Activated CD4-positive, alpha-beta T cell treated with anti-CD3 and anti-CD28 coated beads, Interleukin-2, amount 50 U/mL, for 1 hour (primary cell): ENCODE results near the gene MMP17.
"Not testable (repeated sequence)": the region's sequence is repeated elsewhere in the genome, so short reads cannot be mapped to it uniquely, and the experiment has no call there.

ENCODE experiments used
- DNase-seq: peaks from one replicate; pipeline ENCODE4 v3.0.0-alpha.2; 2020

MMP17 gene

GRCh38 chr12:131800594-131801135 is 27.5 kb upstream of the MMP17 start:
- no peak for DNase-seq

DNA sequence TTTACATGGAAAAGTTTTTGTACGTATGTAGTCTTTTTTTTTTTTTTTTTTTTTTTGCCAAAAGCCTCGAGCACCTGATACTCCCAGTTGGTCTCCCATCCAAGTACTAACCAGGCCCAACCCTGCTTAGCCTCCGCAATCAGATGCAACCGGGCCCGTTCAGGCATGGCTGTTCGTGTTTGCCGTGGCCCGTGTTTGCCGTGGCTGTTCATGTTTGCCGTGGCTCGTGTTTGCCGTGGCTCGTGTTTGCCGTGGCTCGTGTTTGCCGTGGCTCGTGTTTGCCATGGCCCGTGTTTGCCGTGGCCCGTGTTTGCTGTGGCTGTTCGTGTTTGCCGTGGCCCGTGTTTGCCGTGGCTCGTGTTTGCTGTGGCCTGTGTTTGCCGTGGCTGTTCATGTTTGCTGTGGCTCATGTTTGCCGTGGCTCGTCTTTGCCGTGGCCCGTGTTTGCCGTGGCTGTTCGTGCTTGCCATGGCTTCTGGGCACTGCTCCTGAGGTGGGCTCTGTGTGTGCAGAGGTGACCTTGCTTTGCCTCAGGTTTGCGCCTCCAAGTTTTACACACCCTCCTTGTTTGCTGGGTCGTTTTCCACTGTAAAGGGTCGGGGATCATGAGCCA is 26.8 kb upstream of the MMP17 start:
- DNase-seq, result no peak

DNA sequence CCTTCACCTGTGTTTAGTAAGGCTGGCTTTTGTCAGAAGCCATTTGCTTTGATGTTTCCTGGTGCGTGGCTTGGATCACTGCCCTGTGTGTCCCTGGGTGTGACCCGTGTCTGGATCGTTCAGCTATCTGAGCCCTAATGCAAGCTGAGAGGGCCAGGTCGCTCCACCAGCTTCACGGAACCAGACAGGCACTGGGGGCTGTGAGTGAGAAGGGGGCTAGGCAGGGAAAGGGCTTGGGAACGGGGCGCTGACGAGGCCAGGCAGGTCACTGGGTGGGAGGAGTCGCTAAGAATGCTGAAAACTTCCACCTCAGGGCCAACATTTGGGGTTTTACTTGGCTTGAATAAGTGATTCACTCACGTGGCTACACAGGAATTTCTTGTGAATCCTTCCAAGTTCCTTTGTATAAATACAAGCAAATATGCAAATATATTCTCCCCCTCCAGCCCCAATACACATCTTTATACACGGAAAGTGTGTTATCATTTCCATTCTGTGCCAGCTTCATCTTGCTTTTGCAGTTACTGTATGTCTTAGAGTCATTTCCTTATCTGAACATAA is 24.2 kb upstream of the MMP17 start:
- DNase-seq, result no peak

DNA sequence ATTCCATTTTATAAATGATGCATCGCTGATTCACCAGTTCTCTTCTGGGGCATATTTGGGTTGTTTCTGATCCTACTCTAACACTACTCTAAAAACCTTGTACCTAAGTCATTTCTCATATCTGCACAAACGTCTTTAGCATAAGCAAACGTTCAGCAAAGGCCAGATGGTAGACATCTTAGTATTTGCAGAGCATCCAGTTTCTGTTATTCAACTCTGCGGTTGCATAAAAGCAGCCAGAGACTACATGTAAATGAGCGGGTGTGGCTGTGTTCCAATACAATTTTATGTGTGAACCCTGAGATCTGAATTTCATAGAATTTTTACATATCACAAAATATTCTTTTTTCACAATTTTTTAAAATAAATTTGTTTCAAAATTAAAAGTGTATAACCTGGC is 22.8 kb upstream of the MMP17 start:
- no peak for DNase-seq

DNA sequence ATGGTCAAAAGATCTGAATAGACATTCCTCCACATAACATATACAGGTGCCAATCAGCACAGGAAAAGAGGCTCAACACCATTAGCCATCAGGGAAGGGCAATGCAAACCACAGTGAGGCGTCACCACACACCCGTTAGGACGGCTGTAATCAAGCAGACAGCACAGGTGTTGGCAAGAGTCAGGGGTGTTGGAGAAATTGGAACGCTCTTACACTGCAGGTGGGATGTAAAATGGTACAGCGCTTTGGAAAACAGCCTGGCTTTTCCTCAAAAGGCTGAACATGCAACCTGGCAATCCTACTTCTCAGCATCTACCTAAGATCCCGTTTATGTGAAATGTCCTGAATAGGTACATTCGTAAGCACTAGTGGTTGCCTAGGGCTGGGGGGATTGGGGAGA is 21.5 kb upstream of the MMP17 start:
- DNase-seq, result no peak

GRCh38 chr12:131808744-131809371 is 19.3 kb upstream of the MMP17 start:
- no peak for DNase-seq

DNA sequence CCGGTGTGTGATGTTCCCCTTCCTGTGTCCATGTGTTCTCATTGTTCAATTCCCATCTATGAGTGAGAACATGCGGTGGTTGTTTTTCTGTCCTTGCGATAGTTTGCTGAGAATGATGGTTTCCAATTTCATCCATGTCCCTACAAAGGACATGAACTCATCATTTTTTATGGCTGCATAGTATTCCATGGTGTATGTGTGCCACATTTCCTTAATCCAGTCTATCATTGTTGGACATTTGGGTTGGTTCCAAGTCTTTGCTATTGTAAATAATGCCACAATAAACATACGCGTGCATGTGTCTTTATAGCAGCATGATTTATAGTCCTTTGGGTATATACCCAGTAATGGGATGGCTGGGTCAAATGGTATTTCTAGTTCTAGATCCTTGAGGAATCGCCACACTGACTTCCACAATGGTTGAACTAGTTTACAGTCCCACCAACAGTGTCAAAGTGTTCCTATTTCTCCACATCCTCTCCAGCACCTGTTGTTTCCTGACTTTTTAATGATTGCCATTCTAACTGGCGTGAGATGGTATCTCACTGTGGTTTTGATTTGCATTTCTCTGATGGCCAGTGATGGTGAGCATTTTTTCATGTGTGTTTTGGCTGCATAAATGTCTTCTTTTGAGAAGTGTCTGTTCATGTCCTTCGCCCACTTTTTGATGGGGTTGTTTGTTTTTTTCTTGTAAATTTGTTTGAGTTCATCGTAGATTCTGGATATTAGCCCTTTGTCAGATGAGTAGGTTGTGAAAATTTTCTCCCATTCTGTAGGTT is 18.5 kb upstream of the MMP17 start:
- not testable (repeated sequence) for DNase-seq

DNA sequence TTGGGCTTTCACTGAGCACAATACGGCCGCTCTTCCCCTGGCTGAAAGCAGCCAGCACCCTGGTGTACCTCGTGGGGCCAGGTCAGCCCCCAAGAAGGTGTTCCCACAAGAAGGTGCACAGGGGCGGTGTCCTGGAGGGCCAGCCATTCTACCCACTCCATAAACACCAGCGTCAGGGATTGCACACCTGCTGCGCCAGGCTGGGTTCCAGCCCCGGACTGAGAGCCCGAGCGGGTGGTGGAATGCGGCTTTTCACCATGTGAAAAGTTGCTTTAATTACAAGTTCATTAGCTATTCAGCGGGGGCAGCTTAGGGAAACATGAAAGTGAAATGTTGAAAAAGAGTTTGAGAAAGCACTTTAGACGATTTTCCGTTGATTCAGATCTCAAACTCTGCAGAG is 17.5 kb upstream of the MMP17 start:
- DNase-seq, result no peak

- DNase-seq, result no peak
Observed at GRCh38 chr12:131815131-131815530, 13.1 kb upstream of the MMP17 start.

DNA sequence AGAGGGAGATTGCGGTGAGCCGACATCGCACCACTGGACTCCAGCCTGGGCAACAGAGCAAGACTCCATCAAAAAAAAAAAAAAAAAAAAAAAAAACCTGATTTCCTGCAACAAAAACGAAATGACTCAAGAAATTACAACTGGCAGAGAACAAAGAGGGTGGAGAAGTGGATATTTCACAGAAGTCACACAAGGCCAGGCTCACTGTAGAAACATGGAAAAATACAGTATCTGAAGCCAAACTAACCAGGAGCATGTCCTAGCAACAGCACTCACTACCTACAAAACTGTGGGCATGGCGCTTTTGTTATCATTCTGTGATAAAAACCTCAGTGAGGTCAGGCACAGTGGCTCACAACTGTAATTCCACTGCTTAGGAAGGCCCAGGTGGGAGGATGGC is 11.7 kb upstream of the MMP17 start:
- no peak for DNase-seq

GRCh38 chr12:131817241-131817640 is 11.0 kb upstream of the MMP17 start:
- DNase-seq, result no peak

GRCh38 chr12:131818821-131819585 is 9.2 kb upstream of the MMP17 start:
- DNase-seq, result no peak

DNA sequence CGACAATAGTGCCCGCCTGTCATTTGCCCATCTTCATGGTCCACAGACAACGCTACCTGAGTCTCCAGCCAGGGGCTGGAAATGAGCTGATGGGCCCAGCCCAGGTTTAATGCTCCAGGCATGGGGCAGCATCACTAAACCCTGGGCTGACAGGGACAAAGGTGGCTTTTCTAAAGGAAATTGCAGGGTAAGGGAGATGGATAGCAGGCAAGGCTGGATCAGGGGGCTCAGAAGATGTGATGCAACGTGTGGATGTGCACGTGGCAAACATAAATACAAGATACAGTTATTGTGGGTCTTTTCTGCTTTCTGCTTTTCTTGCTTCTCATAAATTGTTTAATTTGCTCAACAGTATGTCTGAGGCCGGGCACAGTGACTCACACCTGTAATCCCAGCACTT is 3.7 kb upstream of the MMP17 start:
- DNase-seq, result no peak

DNA sequence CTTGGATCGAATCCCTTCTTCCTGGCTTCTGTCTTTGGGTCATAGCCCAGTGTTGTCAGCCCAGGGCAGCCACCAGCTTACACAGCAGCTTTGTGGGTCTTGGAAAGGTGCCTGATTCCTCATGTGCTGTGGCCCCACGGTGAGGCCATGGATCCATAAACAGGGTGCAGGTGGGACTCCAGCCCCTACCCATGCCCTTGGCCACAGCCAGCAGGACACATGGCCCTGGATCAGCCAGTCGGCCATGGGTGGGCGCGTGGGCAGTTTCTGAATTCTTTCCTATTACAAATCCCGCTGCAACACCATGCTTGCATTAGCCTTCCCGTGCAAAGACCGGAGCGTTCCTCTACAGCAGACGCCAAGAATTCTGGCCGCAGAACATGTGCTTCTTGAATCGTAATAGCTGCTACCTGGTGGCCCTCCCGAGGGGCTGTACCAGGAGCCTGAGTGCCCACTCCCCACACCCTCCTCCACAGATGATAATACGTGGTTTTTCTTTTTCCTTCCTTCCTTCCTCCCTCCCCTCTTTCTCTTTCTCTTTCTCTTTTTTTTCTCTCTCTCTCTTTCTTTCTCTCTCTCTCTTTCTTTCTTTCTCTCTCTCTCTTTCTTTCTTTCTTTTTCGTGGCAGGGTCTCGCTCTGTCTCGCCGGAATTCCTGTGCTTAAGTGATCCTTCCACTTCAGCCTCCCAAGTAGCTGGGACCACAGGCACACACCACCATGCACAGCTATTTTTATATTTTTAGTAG is 2.9 kb upstream of the MMP17 start:
- no peak for DNase-seq

GRCh38 chr12:131826097-131826928 is 1.9 kb upstream of the MMP17 start:
- no peak for DNase-seq

GRCh38 chr12:131828671-131829355 is 620 bp downstream of the MMP17 start:
- DNase-seq, result no peak

DNA sequence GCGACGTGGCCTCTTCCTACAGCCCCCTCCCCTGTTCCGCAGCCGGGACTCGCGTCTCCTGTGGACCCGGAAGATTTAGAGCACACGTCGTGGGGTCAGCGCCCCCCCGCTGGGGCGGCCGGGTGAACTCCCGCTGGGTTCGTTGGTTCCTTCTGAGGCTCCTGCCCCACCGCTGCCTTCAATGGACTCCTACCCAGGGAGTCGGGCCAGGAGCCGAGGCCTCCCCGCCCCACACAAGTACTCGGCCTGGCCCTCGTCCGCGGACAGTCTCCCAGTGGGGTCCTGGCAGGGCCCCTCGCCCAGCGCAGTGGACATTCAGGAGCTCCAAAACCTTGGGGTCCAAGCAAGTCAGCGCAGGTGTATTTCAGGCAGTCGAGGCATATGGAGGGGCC is 1.2 kb downstream of the MMP17 start:
- no peak for DNase-seq

- no peak for DNase-seq
Observed at GRCh38 chr12:131829791-131830334, 1.7 kb downstream of the MMP17 start.

- DNase-seq, result no peak
Observed at GRCh38 chr12:131830335-131830913, 2.2 kb downstream of the MMP17 start.
